ENCODE data around the gene GPR161. TPM values are rescaled to one million over a fixed set of nuclear protein-coding genes. Genes with fewer than 3 reads are reported as not detected.

GPR161 gene
- total RNA-seq (2011; cell fraction: chromatin; rRNA removed; ENCODE audit: low replicate concordance) = 1.4 and 3.6 TPM in 2 replicates
- 2.6 and 3.8 TPM in 2 replicates for total RNA-seq (2011; cell fraction: nucleolus; rRNA removed)
- total RNA-seq (2011; cell fraction: nucleoplasm; rRNA removed) = 2.3 and 2.6 TPM in 2 replicates
- total RNA-seq (2014; rRNA removed) = 0.45 and 1.1 TPM in 2 replicates
- total RNA-seq (2014; rRNA removed; fragmentation: Illumina TruSeq; extraction: Trizol) = 0.64 and 0.76 TPM in 2 replicates
- 0.68 and 1.0 TPM in 2 replicates for total RNA-seq (2015; rRNA removed; fragmentation: Illumina TruSeq; extraction: Trizol)
- 1.2 and 1.6 TPM in 2 replicates for total RNA-seq (2021)
- polyA plus RNA-seq (2011; rRNA removed) = 2.4 and 3.2 TPM in 2 replicates
- polyA plus RNA-seq (2011; cell fraction: cytosol; rRNA removed) = 3.1 and 3.3 TPM in 2 replicates
- 3.5 and 3.9 TPM in 2 replicates for polyA plus RNA-seq (2011; cell fraction: nucleus; rRNA removed)
- polyA plus RNA-seq (2012) = 1.5 and 1.9 TPM in 2 replicates
- 0.95 and 1.3 TPM in 2 replicates for polyA plus RNA-seq (2014; fragmentation: Illumina TruSeq; extraction: Trizol)
- under 1 TPM; 0.15 to 0.18 TPM for polyA plus RNA-seq (2014; fragmentation: Nextera tagmentation; extraction: Ambion mirVana)
- polyA plus RNA-seq (2014; rRNA removed) = 0.73 and 1.1 TPM in 2 replicates
- polyA minus RNA-seq (2011; rRNA and poly(A)+ RNA removed) = 5.4 and 5.5 TPM in 2 replicates
- polyA minus RNA-seq (2011; cell fraction: cytosol; rRNA and poly(A)+ RNA removed) = 2.8 TPM in 2 replicates
- polyA minus RNA-seq (2011; cell fraction: nucleus; rRNA and poly(A)+ RNA removed) = 2.3 and 2.8 TPM in 2 replicates
- Bru-seq, nascent RNA = percentile 43 among the genes with signal in this experiment
- BruChase-seq, experiment 1, labeled RNA remaining after a 2-hour chase = percentile 44 among the genes with signal in this experiment
- BruChase-seq, experiment 2, labeled RNA remaining after a 6-hour chase = percentile 39 among the genes with signal in this experiment
- long read RNA-seq, experiment 1, partial matches to known transcripts = 4 of 10 reads
- long read RNA-seq, experiment 1, other reads (novel, unspliced or antisense) = 6 of 10 reads
- long read RNA-seq, experiment 2, partial matches to known transcripts = 1 of 5 reads
- long read RNA-seq, experiment 2, other reads (novel, unspliced or antisense) = 4 of 5 reads
- long read RNA-seq, experiment 3 = 0 reads

- no peaks in the 10 kb centered on the region for H4K20me1 ChIP-seq (replicated peaks; ENCODE audit: control insufficient read depth, insufficient read depth, low read length)
- peaks cover 2 to 18% of the 10 kb centered on the region in 2 experiments; a peak in 3 of 5 replicates for H3K27me3 ChIP-seq (ENCODE audit: control insufficient read depth in 2 of 2, insufficient read depth in 2 of 2, low read length in 2 of 2)
- H3K4me2 ChIP-seq (ENCODE audit: insufficient read depth, low read length) = peak within 1 kb of the TSS; percentile 76
- H3K9me3 ChIP-seq (replicated peaks; ENCODE audit: control insufficient read depth, insufficient read depth, low read depth, low read length) = no peaks in the 10 kb centered on the region
- no peaks in the 10 kb centered on the region for H3K9me1 ChIP-seq (ENCODE audit: control insufficient read depth, insufficient read depth, low read length)
- ChIA-PET POLR2A (interaction anchor here (1.0 kb wide), 1 partner anchor 12 kb away, joined by 3 read pairs; no protein-coding TSS in a partner anchor), CTCF (ENCODE audit: low intra/inter-chr PET ratio) (interaction anchor here (0.6 kb wide), 1 partner anchor 192 kb away, joined by 4 read pairs; no protein-coding TSS in a partner anchor)
- H3K27ac ChIP-seq (ENCODE audit: extremely low read depth, low read depth, low read length) = no peak within 1 kb of the TSS; the same call in 2 of the 3 replicates
- peak within 1 kb of the TSS; percentile 19 to 91; a peak in 3 of 4 replicates for H3K9ac ChIP-seq (ENCODE audit: insufficient read depth in 1 of 2, low read depth in 2 of 2, low read length in 2 of 2)
- H3K36me3 ChIP-seq (ENCODE audit: control insufficient read depth, insufficient read depth, low read length) = no peaks in the 10 kb centered on the region
- intact Hi-C loops (cut with micrococcal nuclease) (no loop called here), in situ Hi-C loops (cut with MboI) (no loop called here)
- H3K79me2 ChIP-seq (ENCODE audit: control insufficient read depth, insufficient read depth, low read length) = no peaks in the 10 kb centered on the region
- H3K4me1 ChIP-seq (replicated peaks in 1 of 2; ENCODE audit: control insufficient read depth in 2 of 2, insufficient read depth in 2 of 2, low read length in 2 of 2) = peaks cover 15 to 19% of the 10 kb centered on the region in 2 experiments; a peak in 4 of 5 replicates
- H3K4me3 ChIP-seq = peak within 1 kb of the TSS; percentile 49
- ATAC-seq (peak; percentile 76), DNase-seq (ENCODE audit: extremely low read depth in 1 of 4, low spot score in 3 of 4) (peak; percentile 57 to 88 (median 76)), FAIRE-seq (no peak)
- WGBS (ENCODE audit: insufficient coverage, low coverage, missing lambda C conversion rate) = 26% methylated on average over 29 of the region's 86 CpGs
- BruUV-seq (replicated peaks) = no TSS peak
- peak within 1 kb of the TSS; percentile 90 for H2AFZ ChIP-seq (ENCODE audit: low read depth, low read length)
- TF ChIP-seq ILF3 (IDR thresholded peaks at IDR 0.05; ENCODE audit: borderline replicate concordance) (no peak), NR3C1 (CRISPR knock-in tag; IDR thresholded peaks at IDR 0.05) (0 out of 2 replicates have a peak, but pooled peaks have one; percentile 11), CXXC5 (CRISPR knock-in tag; IDR thresholded peaks at IDR 0.05) (peak; percentile 53; the same call in 1 of the 2 replicates), ZFP1 (CRISPR knock-in tag; IDR thresholded peaks at IDR 0.05) (no peak), VEZF1 (CRISPR knock-in tag; IDR thresholded peaks at IDR 0.05) (0 out of 2 replicates have a peak, but pooled peaks have one; percentile 17), ETV6 (IDR thresholded peaks at IDR 0.05; ENCODE audit: borderline replicate concordance in 1 of 2, low read depth in 2 of 2, low read length in 1 of 2) (no peak), ETV6 (CRISPR knock-in tag; IDR thresholded peaks at IDR 0.05; ENCODE audit: borderline replicate concordance) (0 out of 2 replicates have a peak, but pooled peaks have one; percentile 35), HNRNPH1 (optimal IDR thresholded peaks at IDR 0.05; ENCODE audit: low read depth, low read length) (no peak), CTBP1 (IDR thresholded peaks at IDR 0.05; ENCODE audit: borderline replicate concordance) (peak; percentile 28; the same call in 1 of the 2 replicates), GATAD2B (IDR thresholded peaks at IDR 0.05; ENCODE audit: borderline replicate concordance) (0 out of 2 replicates have a peak, but pooled peaks have one; percentile 45), PHF8 (IDR thresholded peaks at IDR 0.05; ENCODE audit: borderline replicate concordance, low read length) (peak; percentile 8; the same call in 1 of the 2 replicates), SMARCA5 (IDR thresholded peaks at IDR 0.05) (no peak)
Measured at GRCh38 chr1:168136709-168137514, at the start of gene GPR161. TSS of gene GPR161 (minus strand) at chr1:168136930. CDS start at chr1:168104850, 32,080 bp downstream.

Measured in K562 (cell line).